Stimulated activated CD4-positive, alpha-beta T cell treated with anti-CD3 and anti-CD28 coated beads, Interleukin-2, amount 100 ng/mL, for 48 hours (primary cell): Measurements from ENCODE around the gene KIF6.
"Not testable (repeated sequence)": the region's sequence is repeated elsewhere in the genome, so short reads cannot be mapped to it uniquely, and the experiment has no call there.

Experiments used
- DNase-seq, 2 donors: peaks; one replicate each; pipeline ENCODE4 v3.0.0-alpha.2; 2020

The KIF6 gene, protein sequence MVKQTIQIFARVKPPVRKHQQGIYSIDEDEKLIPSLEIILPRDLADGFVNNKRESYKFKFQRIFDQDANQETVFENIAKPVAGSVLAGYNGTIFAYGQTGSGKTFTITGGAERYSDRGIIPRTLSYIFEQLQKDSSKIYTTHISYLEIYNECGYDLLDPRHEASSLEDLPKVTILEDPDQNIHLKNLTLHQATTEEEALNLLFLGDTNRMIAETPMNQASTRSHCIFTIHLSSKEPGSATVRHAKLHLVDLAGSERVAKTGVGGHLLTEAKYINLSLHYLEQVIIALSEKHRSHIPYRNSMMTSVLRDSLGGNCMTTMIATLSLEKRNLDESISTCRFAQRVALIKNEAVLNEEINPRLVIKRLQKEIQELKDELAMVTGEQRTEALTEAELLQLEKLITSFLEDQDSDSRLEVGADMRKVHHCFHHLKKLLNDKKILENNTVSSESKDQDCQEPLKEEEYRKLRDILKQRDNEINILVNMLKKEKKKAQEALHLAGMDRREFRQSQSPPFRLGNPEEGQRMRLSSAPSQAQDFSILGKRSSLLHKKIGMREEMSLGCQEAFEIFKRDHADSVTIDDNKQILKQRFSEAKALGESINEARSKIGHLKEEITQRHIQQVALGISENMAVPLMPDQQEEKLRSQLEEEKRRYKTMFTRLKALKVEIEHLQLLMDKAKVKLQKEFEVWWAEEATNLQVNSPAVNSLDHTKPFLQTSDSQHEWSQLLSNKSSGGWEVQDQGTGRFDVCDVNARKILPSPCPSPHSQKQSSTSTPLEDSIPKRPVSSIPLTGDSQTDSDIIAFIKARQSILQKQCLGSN

DNA sequence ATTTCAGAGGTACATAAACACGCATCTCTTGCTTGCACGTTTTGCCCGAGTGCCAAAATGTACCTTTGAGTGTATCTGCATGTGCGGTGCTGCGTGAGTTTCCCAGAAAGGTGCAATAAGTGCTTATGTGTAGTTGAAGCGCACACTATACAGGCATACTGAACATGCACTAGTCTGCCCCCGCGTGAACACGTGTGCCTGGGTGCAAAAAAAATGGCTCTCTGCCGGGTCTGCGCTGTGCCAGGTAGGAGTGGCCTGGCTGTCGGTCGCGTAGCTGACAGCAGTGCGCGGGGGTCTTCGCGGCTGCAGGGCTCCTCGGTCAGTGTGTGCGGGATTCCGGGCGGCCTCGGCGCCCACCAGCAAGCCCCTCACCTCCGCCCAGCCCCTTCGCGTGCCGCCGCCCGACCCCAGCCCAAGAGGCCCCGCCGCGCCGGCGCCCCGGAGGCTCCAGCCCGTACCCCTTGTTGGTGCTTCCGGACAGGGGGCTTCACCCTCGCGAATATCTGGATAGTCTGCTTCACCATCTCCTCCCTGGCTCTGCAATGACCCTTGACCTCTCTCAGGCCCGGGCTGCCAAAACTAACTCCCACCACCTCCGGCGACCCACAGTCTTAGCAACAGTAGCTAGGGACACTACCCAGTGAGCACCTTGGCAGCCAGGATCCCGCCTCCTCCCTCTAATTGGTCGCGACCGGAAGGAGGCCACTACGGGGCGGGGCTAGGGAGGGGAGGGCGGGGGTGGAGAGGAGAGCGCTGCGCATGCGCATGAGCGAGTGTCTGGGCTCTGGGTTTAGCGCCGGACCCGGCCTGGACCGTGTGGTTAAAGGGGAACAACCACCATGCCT lies at the start of gene KIF6:
Gene KIF6, minus strand, starts transcription at position 622 of the 845 bp plus-strand sequence. Its CDS starts 98 bp downstream, at position 524.
- DNase-seq: peak; percentile 62 to 71

DNA sequence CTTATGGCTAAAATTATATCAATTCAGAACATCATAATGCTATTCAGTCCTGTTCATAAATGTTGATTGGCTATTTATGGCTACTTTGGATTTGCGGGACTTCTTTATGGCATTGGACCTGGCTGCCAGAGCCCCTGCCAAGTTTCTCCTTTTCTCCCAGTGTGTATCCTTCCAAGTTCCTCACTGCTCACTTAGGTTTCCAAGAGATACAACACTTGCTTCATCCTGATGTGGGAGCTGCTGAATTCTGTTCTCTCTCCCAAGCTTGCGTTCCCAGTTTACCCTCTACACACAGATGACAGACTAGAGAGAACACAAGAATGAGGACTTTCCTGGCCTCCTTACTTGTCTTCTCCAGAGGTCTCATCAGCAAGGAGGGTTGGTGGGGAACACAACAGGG lies 48.6 kb upstream of the KIF6 start:
- no peak for DNase-seq

DNA sequence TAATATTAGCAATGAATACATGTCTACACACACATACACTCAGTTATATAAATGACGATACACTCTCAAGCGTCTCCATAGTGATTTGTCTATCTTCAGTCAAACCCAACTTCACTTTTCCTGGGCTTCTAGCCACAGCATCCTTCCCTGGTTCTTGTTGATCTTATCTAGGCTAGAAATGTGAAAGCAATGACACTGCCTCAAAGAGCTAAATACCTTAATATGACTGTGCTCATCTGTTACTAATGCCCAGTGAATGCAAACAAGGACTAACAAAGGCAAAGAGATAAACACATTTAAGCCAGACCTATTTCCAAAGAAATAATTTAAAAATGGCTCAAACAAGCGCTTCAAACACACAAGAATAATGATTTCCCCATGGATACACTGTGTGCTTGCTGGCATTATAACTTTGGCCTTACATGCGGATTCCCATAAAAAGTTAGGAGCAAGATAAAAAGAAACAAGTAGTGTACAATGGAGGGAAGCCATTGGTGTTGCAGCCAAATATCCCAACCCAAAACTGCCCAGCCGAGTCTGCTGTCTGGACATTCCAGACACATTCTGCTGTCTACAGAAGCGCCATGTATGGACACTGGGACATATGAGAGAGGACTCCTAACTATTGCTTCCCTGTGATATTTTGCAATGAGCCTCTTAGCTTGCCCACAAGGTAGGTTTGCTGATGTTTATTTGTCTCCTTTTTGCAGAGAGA lies 47.5 kb upstream of the KIF6 start:
- no peak for DNase-seq

DNA sequence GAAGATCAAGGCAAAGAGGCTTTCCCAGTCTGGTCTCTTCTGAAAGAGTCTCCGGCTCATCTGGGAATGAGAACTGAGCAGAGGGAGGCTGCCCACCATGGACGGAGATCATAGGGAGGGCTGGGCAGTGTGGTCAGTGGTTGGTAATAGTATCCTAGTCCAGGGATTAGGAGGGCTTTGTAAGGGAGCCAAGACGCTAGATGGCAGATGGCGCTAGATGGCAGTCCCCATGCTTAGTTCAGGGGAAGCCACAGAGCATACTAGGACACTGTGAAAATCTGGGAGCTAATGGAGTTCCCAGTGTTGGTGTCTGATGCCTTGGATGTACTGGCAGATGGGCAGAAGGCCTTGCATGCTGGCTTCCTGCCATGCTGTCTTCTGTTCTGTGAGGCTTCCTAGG lies 45.2 kb upstream of the KIF6 start:
- DNase-seq: no peak

DNA sequence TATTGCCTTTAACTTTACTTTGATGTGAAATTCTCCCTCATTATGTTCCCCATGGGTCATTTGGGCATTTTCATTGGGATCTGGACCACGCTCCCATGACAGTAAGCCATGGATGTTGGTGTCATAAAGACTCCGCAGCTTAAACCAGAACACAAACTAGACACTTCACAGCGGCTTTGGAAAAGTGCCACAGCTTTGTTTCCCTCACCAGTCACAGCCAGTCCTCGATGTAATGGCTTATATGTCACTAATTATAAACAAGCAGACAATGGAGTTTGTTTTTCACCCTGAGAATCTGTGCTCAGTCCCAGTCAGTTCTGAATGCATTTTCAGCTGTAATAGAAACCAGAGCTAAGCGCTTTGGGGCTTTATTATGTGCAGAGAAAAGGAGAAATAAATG lies 43.8 kb upstream of the KIF6 start:
- DNase-seq: no peak

DNA sequence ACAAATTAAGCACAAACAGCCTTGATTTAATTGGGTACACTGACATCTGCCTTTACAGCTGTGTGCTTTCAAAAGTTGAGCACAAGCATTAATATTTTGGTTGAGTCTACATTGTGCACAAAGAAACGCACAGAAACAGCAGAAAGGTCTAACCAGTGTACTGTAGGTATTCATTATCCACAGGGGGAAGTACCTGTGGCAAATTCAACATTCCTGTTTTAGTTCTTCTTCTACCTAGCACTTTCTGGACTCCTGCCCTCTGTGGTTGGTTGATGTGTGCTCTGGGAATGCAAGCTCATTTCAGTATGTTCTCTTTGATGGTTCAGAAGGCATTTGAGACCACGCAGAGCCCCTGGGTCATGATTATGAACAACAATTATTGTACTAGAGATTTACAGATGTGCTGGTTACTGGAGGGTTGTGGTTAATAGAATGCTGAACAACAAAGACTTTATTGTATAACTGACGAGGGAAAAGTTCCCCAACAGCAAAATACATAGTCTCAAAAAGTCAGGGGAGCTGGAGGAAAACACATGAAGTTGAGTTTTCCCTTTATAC lies 40.4 kb upstream of the KIF6 start:
- no peak for DNase-seq

DNA sequence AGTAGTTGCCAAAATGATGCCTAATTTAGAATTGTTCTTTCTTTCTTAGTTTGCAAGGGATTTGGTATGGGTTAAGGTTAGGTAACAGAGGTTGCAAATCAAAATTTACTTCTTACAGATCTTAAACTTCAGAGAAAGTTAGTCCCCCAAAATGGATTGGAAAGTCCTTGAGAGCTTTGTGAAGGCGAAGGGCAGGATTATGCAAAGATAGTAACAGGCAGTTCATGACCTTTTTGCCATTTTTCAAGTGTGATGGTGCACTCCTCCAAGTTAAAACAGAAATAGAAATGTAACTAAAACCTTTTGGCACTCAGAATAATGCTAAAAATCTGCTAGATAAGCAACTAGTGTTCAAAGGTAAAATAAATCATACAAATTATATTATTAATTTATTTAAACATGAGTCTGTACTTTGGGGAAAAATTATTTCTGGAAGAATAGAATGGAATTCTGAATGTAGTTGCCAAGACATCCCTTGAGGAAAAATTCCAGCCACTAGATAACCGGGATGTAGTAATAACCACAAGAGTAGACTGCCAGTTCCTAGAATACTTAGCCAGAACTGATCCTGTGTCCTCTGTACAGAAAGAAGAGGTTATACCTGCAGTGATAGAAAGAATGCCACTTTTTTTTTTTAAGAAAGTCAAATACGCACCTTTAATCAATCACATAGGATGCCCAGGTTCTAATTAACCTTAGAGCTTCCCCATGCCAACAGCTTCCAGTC lies 35.2 kb upstream of the KIF6 start:
- no peak for DNase-seq

DNA sequence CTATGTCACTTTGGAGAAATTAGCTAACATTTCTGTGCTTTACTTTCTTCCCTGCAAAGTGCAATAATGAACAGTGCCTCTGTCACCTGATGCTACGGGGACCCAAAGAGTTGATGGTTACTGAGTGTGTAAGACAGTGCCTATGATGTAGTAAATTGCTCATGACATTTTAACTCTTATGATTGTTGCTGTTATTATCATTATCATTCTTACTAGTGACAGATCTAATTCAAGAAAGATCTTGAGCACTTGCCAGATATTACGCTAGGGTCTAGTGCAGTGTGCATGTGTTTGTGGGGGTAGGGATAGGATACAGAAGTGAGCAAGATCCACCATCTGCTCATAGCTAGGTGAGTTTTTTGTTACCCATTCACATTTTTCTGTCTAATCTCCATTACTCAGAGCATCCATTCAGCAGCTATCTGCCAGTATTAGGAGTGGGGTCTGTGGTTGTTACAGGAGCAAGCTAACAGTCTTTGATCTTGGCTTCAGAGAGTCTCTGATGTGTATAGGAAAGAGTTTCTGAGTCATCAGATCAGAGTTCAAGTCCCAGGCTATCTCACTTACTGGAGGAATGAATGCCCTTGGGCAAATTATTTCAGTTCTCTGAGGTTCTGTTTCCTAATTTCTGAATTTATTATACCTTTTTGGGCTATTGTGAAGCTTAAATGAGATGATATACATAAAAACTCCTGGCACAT lies 33.8 kb upstream of the KIF6 start:
- DNase-seq: no peak

DNA sequence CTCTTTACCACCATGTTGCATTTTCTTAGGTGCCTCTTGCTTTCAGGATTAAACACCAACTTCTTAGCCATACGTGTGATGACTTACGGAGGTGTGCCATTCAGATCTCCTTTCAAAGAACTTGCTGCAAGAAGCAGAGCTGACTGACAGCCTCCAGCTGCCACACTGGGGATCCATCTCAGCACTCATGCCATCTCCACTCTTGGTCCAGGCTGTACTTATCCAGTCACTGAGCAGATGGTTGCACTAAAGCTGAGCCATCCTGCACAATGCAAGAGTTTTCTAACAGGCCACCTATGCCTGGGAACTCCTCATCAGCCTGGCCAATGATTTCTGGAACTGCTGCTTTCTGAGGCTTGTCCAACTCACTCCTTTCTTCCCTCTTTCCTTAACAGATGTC lies 31.4 kb upstream of the KIF6 start:
- DNase-seq: no peak

DNA sequence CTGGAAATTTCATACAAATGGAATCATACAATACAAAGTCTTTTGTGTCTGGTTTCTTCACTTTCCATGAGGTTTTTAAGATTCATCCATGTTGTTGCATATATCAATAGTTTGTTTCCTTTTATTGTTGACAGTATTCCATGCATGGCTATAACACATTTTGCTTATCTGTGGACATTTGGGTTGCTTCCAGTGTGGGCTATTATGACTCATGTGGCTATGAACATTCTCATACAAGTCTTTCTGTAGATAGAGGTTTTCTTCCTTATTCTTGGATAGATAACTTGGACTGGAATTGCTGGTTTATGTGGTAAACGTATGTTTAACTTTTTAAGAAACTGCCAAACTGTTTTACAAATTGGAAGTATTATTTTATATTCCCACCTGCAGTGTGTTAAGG lies 30.0 kb upstream of the KIF6 start:
- DNase-seq: no peak

DNA sequence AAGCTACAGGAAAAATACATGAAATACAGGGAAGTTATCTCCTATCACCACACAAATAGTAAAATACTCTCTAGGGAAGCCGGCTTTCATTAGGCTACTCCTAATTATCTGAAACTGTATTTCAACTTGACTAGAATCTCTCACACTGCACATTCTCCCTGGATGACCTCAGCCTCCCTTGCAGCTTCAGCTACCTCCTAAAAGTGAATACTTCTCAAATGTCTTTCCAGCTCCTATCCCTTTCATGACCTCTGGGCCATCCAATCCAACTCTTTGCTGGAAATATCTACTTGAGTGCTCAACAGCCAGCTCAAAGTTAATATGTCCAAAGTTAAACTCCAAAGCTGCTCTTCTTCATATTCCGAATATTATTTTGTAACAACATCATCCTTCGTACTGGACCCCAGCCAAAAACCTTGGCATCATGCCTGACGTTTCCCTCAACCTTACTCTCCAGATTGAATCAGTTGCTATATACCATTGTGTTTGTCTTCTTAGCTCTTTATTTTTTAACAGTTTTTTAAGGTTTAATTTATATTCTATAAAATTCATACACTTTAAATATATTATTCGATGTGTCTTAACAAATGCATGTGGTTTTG lies 29.4 kb upstream of the KIF6 start:
- no peak for DNase-seq

DNA sequence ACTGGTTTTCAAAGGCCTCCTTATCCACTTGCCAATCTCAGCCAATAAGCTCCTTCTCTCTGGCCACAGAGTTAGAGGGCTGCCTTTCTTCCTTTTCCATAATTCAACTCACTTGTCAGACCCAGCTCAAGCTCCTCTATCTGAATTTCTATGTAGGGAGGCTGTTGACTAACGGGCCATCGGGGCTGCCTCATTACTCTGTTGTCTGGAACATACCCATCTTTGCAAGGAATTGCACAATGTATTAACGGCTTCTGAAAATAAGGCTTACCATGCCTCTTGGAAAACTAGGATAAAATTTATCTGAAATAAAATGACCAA lies 28.5 kb upstream of the KIF6 start:
- DNase-seq: no peak

DNA sequence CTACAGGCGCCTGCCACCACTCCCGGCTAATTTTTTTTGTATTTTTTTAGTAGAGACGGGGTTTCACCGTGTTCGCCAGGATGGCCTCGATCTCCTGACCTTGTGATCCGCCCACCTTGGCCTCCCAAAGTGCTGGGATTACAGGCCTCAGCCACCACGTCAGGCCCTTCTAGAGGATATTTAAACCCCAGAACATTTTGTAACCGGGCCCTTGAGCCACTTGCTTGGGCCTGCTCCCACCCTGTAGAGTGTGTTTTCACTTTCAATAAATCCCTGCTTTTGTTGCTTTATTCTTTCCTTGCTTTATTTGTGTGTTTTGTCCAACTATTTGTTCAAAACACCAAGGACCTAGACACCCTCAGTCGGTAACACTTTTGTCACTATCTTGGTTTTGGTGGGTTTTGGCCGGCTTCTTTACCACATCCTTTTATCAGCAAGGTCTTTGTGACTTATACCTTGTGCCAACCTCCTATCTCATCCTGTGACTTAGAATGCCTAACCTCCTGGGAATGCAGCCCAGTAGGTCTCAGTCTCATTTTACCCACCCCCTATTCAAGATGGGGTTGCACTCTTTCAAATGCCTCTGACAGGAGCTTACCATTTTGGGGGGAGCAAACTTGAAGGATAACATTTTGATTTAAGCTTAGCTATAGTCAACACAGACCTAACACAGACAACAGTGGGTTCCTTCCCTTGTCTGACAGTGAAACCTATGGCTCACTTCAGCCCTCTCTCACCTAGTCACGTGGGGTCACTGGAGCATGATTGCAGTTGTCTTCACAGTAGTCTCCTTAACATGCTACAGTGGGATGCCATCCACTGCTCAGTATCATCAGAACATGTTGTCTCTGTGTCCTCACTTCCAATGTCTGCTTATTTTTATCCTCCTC lies 27.9 kb upstream of the KIF6 start:
- no peak for DNase-seq

DNA sequence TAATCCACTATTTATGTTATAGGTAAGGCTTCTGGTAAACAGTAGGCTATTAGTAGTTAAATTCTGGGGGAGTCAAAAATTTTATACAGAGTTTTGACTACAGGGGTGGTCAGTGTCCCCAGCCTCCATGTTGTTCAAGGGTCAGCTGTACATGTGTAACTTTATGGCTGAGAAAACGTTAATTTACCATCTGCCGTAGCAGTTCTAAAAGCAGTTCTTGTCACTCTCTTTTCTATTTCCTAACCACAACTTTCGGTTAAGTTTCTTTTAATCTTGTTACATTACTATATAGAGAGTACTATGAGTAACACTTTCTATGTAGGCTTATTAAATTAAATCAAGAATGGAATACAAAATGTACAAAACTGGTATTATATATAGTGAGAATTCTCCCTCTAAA lies 21.6 kb upstream of the KIF6 start:
- DNase-seq: no peak

DNA sequence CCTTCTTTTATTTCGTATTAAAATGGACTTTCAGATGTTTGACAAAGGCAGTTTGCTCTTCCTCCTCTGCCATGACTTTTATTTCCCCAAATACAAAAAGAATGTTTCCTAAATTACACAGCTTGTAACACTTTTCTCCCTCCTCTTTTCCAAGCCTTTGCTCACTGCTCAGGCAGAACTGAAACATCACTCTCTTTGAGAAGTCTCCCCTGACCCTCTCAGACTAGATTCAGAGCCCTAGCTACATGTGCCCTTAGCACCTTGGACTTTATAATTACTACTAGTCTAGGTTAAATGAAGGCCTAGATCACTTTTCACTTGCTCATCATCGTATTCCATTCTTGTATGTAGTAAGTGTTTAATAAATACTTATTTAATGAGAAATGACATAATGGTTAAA lies 8.5 kb upstream of the KIF6 start:
- DNase-seq: no peak

DNA sequence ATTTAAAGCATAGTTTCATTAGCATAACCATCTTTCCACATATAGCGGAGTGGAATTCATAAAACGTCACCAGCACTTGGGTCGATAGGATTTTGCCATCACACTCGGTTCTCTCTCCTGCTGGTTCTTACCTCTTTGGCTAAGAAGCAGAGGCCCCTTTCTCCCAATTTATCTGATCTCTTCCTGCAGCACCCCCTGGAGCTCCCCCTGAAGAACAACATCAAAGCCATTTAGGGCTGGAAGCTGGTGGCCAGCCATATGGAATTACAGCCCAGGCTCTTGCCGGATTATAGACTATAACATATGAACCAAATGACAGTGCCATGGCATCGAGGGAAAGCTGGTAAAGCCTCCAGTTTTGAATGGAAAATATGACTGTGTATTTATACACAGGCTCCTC lies 6.4 kb upstream of the KIF6 start:
- DNase-seq: no peak

DNA sequence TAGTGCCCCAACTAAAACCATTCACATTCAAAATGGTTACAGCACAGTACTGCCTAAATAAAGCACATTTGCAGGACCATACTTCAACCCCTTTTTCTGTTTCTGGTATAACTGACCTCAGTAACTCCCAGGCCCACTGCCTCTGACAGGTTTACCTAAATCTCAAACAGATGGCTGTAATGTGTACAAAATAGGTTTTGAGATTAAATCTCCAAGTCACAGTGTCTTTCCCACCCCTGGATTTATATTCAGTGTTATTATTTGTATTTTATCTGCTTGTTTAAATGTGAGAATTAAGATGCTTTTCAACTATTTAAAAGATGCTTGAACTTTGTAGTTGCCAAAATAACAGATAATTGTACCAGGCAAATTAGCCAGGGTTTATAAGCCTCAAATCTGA lies 4.7 kb upstream of the KIF6 start:
- no peak for DNase-seq

DNA sequence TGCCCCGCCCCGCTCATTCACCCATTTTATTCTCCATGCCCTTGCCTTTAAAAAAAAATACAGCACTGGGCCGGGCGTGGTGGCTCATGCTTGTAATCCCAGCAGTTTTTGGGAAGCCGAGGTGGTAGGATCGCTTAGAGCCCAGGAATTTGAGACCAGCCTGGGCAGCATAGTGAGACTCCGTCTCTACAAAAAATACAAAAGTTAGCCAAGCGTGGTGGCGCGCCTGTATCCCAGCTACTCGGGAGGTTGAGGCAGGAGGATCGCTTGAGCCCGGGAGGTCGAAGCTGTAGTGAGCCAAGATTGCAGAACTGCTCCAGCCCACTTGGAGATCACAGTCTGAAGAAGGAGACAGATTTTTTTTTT lies 407 bp upstream of the KIF6 start:
- no peak for DNase-seq

DNA sequence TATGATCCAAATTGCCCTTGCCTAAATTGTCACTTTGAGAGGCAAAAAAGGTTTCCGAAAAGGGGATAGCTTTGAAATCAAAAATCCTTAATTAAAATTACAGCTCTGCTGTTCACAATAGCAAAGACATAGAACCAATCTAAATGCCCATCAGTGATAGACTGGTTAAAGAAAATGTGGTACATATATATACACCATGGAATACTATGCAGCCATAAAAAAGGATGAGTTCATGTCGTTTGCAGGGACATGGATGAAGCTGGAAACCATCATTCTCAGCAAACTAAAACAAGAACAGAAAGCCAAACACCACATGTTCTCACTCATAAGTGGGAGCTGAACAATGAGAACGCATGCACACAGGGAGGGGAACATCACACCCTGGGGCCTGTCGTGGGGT lies 1.9 kb downstream of the KIF6 start:
- not testable (repeated sequence) for DNase-seq

DNA sequence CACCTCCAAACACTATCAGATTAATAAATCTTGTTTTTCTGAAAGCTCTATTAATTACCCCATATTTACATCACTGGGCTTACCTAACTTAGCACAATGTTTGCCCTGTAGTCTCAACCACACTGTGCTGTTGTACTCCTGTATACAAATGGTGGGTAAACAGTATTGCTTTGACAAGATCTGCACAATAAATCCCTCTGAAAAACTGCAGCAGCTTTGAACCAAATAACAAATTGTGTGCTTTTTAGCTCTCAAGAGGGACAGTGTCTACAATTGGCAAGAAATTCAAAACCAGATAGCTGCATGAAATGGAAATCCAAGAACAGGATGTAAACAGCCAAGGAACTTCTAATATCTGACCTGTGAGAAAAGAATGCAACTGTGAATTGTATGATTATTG lies 10.4 kb downstream of the KIF6 start:
- no peak for DNase-seq
